ENCODE results near the gene THUMPD1. TPM values are rescaled to one million over a fixed set of nuclear protein-coding genes. Genes with fewer than 3 reads are reported as not detected.

The THUMPD1 gene
- total RNA-seq, 1 donor from 2014 or later, result 105 TPM

- FAIRE-seq (peak; percentile 32), DNase-seq (ENCODE audit: low read depth) (peak; percentile 82)
- no peaks in the 10 kb centered on the region for H3K27me3 ChIP-seq (ENCODE audit: control insufficient read depth, insufficient read depth, low read length)
- no peaks in the 10 kb centered on the region for H3K36me3 ChIP-seq (ENCODE audit: control insufficient read depth, insufficient read depth, low read length)
- H3K4me3 ChIP-seq (ENCODE audit: low read depth, low read length), result no peak overlapping the region
- TF ChIP-seq CTCF (IDR thresholded peaks at IDR 0.05; ENCODE audit: insufficient read depth, low read length, severe bottlenecking), result peak; percentile 96
These were observed 33.2 kb upstream of the THUMPD1 start for GRCh38 chr16:20774703-20775362.

GRCh38 chr16:20773679-20774078 lies 32.1 kb upstream of the THUMPD1 start:
- FAIRE-seq, result no peak
- TF ChIP-seq CTCF (IDR thresholded peaks at IDR 0.05; ENCODE audit: insufficient read depth, low read length, severe bottlenecking), result no peak

DNA sequence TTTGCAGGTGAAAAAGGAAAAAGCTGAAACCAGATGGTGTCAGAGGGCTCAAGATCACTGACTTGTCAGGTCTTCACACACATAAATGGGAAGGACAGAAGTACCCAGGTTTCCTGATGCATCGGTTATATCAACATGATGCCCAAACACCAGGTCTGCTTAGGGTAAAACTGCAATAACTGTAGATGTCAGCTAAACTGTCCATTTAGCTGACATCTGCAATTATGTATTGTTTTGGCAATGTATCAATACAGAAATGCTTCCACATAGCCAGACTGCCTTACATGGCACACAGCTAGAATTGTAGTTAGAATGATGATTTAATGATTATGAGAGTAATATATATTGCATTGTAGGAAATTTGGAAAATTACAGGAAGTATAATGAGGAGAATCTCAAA lies 27.2 kb upstream of the THUMPD1 start:
- no peaks in the 10 kb centered on the region for H3K36me3 ChIP-seq (ENCODE audit: control insufficient read depth, insufficient read depth, low read length)
- DNase-seq (ENCODE audit: low read depth), result no peak
- H3K27me3 ChIP-seq (ENCODE audit: control insufficient read depth, insufficient read depth, low read length), result no peaks in the 10 kb centered on the region
- no peak overlapping the region for H3K4me3 ChIP-seq (ENCODE audit: low read depth, low read length)
- no peak for FAIRE-seq
- no peak for TF ChIP-seq CTCF (IDR thresholded peaks at IDR 0.05; ENCODE audit: insufficient read depth, low read length, severe bottlenecking)

More at GRCh38 chr16:20773679-20774078, 32.1 kb upstream of the THUMPD1 start:
- DNase-seq (ENCODE audit: low read depth), result no peak
- H3K27me3 ChIP-seq (ENCODE audit: control insufficient read depth, insufficient read depth, low read length), result no peaks in the 10 kb centered on the region
- H3K36me3 ChIP-seq (ENCODE audit: control insufficient read depth, insufficient read depth, low read length), result no peaks in the 10 kb centered on the region
- H3K4me3 ChIP-seq (ENCODE audit: low read depth, low read length), result no peak overlapping the region

DNA sequence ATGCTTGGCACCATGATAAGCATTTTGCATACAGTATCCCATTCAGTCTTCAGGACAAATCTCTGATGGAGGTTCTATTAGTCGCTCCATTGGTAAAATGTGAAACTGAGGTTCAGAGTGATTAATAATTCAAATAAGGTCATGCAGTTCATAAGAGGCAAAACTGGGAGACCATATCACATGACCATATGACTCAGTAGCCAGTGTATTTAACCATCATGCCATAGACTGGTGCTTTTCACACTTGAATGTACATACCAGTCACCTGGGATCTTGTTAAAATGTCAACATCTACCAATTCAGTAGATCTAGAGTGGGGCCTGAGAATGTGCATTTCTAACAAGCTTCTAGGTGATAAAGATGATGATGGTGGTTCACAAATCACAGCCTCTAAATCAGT lies 26.5 kb upstream of the THUMPD1 start:
- Histone ChIP-seq H3K36me3 (ENCODE audit: control insufficient read depth, insufficient read depth, low read length) (no peaks in the 10 kb centered on the region), H3K27me3 (ENCODE audit: control insufficient read depth, insufficient read depth, low read length) (no peaks in the 10 kb centered on the region), H3K4me3 (ENCODE audit: low read depth, low read length) (no peak overlapping the region)
- DNase-seq (ENCODE audit: low read depth) (peak; percentile 77), FAIRE-seq (no peak)
- no peak for TF ChIP-seq CTCF (IDR thresholded peaks at IDR 0.05; ENCODE audit: insufficient read depth, low read length, severe bottlenecking)

DNA sequence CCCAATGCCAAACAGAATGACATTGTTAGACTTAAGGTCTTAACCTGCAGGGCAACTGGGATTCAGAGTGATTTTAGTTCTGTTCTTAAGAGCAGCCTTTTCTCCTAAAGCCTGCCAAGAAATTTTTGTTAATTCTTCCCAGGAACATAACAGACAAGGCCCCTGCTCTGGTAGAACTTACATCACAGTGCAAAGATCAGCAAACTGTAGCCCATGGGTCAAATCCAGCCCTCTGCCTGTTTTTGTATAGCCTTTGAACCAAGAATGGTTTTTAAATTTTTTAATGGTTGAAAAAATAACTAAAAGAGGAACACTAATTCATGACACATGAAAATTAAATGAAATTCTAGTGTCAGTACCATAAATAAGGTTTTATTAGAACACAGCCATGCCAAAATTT lies 26.0 kb upstream of the THUMPD1 start:
- FAIRE-seq (no peak), DNase-seq (ENCODE audit: low read depth) (no peak)
- Histone ChIP-seq H3K27me3 (ENCODE audit: control insufficient read depth, insufficient read depth, low read length) (no peaks in the 10 kb centered on the region), H3K36me3 (ENCODE audit: control insufficient read depth, insufficient read depth, low read length) (no peaks in the 10 kb centered on the region), H3K4me3 (ENCODE audit: low read depth, low read length) (no peak overlapping the region)
- TF ChIP-seq CTCF (IDR thresholded peaks at IDR 0.05; ENCODE audit: insufficient read depth, low read length, severe bottlenecking), result no peak

DNA sequence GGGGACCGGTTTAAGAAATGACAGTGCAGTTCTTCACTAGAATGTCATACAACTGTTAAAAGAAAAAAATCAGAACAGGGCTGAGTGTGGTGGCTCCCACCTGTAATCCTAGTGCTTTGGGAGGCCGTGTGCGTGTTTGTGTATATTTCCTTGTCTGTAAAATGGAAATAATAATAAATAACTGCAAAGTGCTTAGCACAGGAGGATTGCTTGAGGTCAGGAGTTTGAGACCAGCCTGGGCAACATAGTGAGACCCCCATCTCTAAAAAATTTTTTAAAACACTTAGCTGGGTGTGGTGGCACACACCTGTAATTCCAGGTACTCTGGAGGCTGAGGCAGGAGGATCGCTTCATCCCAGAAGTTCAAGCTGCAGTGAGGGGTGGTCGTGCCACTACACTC lies 24.7 kb upstream of the THUMPD1 start:
- no peak for FAIRE-seq
- DNase-seq (ENCODE audit: low read depth), result no peak
- H3K27me3 ChIP-seq (ENCODE audit: control insufficient read depth, insufficient read depth, low read length), result no peaks in the 10 kb centered on the region
- no peak overlapping the region for H3K4me3 ChIP-seq (ENCODE audit: low read depth, low read length)
- no peak for TF ChIP-seq CTCF (IDR thresholded peaks at IDR 0.05; ENCODE audit: insufficient read depth, low read length, severe bottlenecking)
- no peaks in the 10 kb centered on the region for H3K36me3 ChIP-seq (ENCODE audit: control insufficient read depth, insufficient read depth, low read length)
